GM23338 (cell line): Measurements from ENCODE around the gene ABCC1. TPM values are rescaled to one million over a fixed set of nuclear protein-coding genes. Genes with fewer than 3 reads are reported as not detected.

ENCODE experiments used
- ATAC-seq: fragments of 200-7000 bp; cut with Tn5 transposase; 3 replicates; pipeline ENCODE4 v1.9.1; 2020
- DNase-seq: peaks from one replicate; pipeline ENCODE4 v3.0.0-alpha.2; 2015; ENCODE audit warnings: low spot score
- H2AFZ ChIP-seq: fragments of 200-600 bp; sonication (generic); 2 replicates; pipeline ENCODE4 v1.8.0; 2016; ENCODE audit warnings: antibody characterized with exemption, mild to moderate bottlenecking, moderate library complexity
- H3F3A ChIP-seq: fragments of 200-600 bp; sonication (generic); replicated peaks from 2 replicates; pipeline ENCODE4 v1.8.0; 2017; ENCODE audit warnings: antibody characterized with exemption, mixed run types, low read depth
- H3K27ac ChIP-seq: fragments of 200-600 bp; sonication (generic); 2 replicates; pipeline ENCODE4 v1.6.1; 2016; ENCODE audit warnings: low read depth
- H3K27me3 ChIP-seq: fragments of 200-600 bp; sonication (generic); 2 replicates; pipeline ENCODE4 v1.8.0; 2016; ENCODE audit warnings: mild to moderate bottlenecking, mixed run types, moderate library complexity; ENCODE audit not compliant: insufficient read depth
- H3K36me3 ChIP-seq: fragments of 200-600 bp; sonication (generic); 2 replicates; pipeline ENCODE4 v1.8.0; 2016; ENCODE audit warnings: mild to moderate bottlenecking; ENCODE audit not compliant: insufficient read depth
- H3K4me1 ChIP-seq: fragments of 200-600 bp; sonication (generic); 2 replicates; pipeline ENCODE4 v1.8.0; 2016; ENCODE audit warnings: mild to moderate bottlenecking, moderate library complexity; ENCODE audit not compliant: insufficient read depth
- H3K4me2 ChIP-seq: fragments of 200-600 bp; sonication (generic); 2 replicates; pipeline ENCODE4 v1.7.1; 2017; ENCODE audit warnings: mixed run types
- H3K4me3 ChIP-seq: fragments of 200-600 bp; sonication (generic); 2 replicates; pipeline ENCODE4 v1.6.1; 2016; ENCODE audit warnings: mixed run types
- H3K79me2 ChIP-seq: fragments of 200-600 bp; sonication (generic); replicated peaks from 2 replicates; pipeline ENCODE4 v1.8.0; 2017; ENCODE audit warnings: mild to moderate bottlenecking; ENCODE audit not compliant: insufficient read depth
- H3K9me2 ChIP-seq: fragments of 200-600 bp; sonication (generic); 2 replicates; pipeline ENCODE4 v1.8.0; 2017; ENCODE audit not compliant: insufficient read depth
- H4K20me1 ChIP-seq: fragments of 200-600 bp; sonication (generic); replicated peaks from 2 replicates; pipeline ENCODE4 v1.8.0; 2017; ENCODE audit warnings: mild to moderate bottlenecking; ENCODE audit not compliant: insufficient read depth
- H3K27ac Mint-ChIP-seq: 2 replicates; pipeline ENCODE4 v1.8.0; 2020; ENCODE audit warnings: inconsistent platforms, mild to moderate bottlenecking, moderate library complexity, mixed read lengths
- H3K27me3 Mint-ChIP-seq: 3 replicates; pipeline ENCODE4 v1.8.0; 2022; ENCODE audit warnings: low read depth, mild to moderate bottlenecking, moderate library complexity, mixed read lengths, inconsistent platforms; ENCODE audit not compliant: insufficient read depth, poor library complexity
- H3K36me3 Mint-ChIP-seq: 3 replicates; pipeline ENCODE4 v1.8.0; 2021; ENCODE audit warnings: low read depth, mild to moderate bottlenecking, inconsistent platforms, moderate library complexity, mixed read lengths
- H3K4me1 Mint-ChIP-seq: 3 replicates; pipeline ENCODE4 v1.8.0; 2020; ENCODE audit warnings: mild to moderate bottlenecking, inconsistent platforms, mixed read lengths
- H3K4me3 Mint-ChIP-seq: 3 replicates; pipeline ENCODE4 v1.8.0; 2021; ENCODE audit warnings: moderate library complexity, mild to moderate bottlenecking, inconsistent platforms, mixed read lengths
- H3K9me3 Mint-ChIP-seq: 3 replicates; pipeline ENCODE4 v1.8.0; 2020; ENCODE audit warnings: moderate library complexity, mild to moderate bottlenecking, inconsistent platforms, mixed read lengths
- CREB1 ChIP-seq: fragments of 250-450 bp; sonication (Bioruptor Pico); IDR thresholded peaks from 2 replicates; pipeline ENCODE4 v1.5.0; 2020; ENCODE audit warnings: low read depth, mild to moderate bottlenecking, moderate library complexity
- CTCF ChIP-seq, 2 experiments: fragments of 200-600 bp in 1 of 2; sonication (generic) in 1 of 2; conservative IDR thresholded peaks; 2 replicates each; pipeline versions ENCODE4 v1.5.1 to v1.6.1; 2016 to 2017; ENCODE audit warnings: antibody characterized with exemption in 2 of 2, low read depth in 2 of 2, mild to moderate bottlenecking in 2 of 2, moderate library complexity in 1 of 2
- ETS1 ChIP-seq: IDR thresholded peaks from 2 replicates; pipeline ENCODE4 v1.6.1; 2016; ENCODE audit warnings: antibody characterized with exemption
- EZH2 ChIP-seq: fragments of 200-600 bp; sonication (generic); IDR thresholded peaks from one replicate; pipeline ENCODE4 v1.8.0; 2017; ENCODE audit warnings: antibody characterized with exemption, mild to moderate bottlenecking, low read depth; ENCODE audit not compliant: unreplicated experiment
- EZH2phosphoT487 ChIP-seq: fragments of 200-600 bp; sonication (generic); IDR thresholded peaks from one replicate; pipeline ENCODE4 v1.8.1; 2018; ENCODE audit warnings: antibody characterized with exemption; ENCODE audit not compliant: unreplicated experiment
- JUNB ChIP-seq: IDR thresholded peaks from one replicate; pipeline ENCODE4 v1.6.1; 2016; ENCODE audit warnings: antibody characterized with exemption; ENCODE audit not compliant: unreplicated experiment
- NANOG ChIP-seq: IDR thresholded peaks from 2 replicates; pipeline ENCODE4 v1.6.1; 2016; ENCODE audit warnings: antibody characterized with exemption, borderline replicate concordance
- REST ChIP-seq: IDR thresholded peaks from one replicate; pipeline ENCODE4 v1.6.1; 2018; ENCODE audit warnings: antibody characterized with exemption; ENCODE audit not compliant: unreplicated experiment
- ZNF114 ChIP-seq: fragments of 250-450 bp; sonication (Bioruptor Pico); IDR thresholded peaks from 2 replicates; pipeline ENCODE4 v1.5.0; 2020; ENCODE audit warnings: mild to moderate bottlenecking, moderate library complexity
- ZNF331 ChIP-seq: fragments of 250-450 bp; sonication (Bioruptor Pico); IDR thresholded peaks from 2 replicates; pipeline ENCODE4 v1.5.0; 2020; ENCODE audit warnings: low read depth, mild to moderate bottlenecking, moderate library complexity
- ZNF462 ChIP-seq: fragments of 250-450 bp; sonication (Bioruptor Pico); IDR thresholded peaks from 2 replicates; pipeline ENCODE4 v1.5.0; 2020; ENCODE audit warnings: mild to moderate bottlenecking, moderate library complexity
- polyA plus RNA-seq: library from polyadenylated mRNA; unstranded; fragments of >200 nt; fragmentation: Nextera tagmentation; extraction: Ambion mirVana; gene quantifications from 2 replicates; pipeline ENCODE4 v1.2.1, GENCODE V29; 2016
- total RNA-seq: library from RNA; depleted of rRNA; stranded (reverse); fragments of >200 nt; shearing (Covaris generic); gene quantifications from 2 replicates; pipeline ENCODE4 v1.2.3, GENCODE V29; 2014

Gene ABCC1
- total and polyA plus RNA-seq, 2 experiments from 2014 or later, result 11.0 to 46.6 TPM

- Histone ChIP-seq H3K4me1 (no peaks in the 10 kb centered on the region), H3K79me2 (no peaks in the 10 kb centered on the region; the same call in 1 of the 2 replicates), H3F3A (no peaks in the 10 kb centered on the region), H3K4me3 (no peak overlapping the region), H3K27ac (no peak overlapping the region), H2AFZ (no peak overlapping the region), H3K9me2 (no peaks in the 10 kb centered on the region), H3K36me3 (peaks cover 5% of the 10 kb centered on the region; the same call in 1 of the 2 replicates), H4K20me1 (peaks cover 9% of the 10 kb centered on the region; the same call in 1 of the 2 replicates), H3K4me2 (no peak overlapping the region), H3K27me3 (no peaks in the 10 kb centered on the region)
- no peak overlapping the region for H3K4me3 Mint-ChIP-seq
- no peak overlapping the region for H3K27ac Mint-ChIP-seq
- DNase-seq (no peak), ATAC-seq (no peak)
- peaks cover 1% of the 10 kb centered on the region for H3K27me3 Mint-ChIP-seq
- H3K9me3 Mint-ChIP-seq, result no peaks in the 10 kb centered on the region
- peaks cover 57% of the 10 kb centered on the region for H3K36me3 Mint-ChIP-seq
- TF ChIP-seq JUNB (no peak), ZNF114 (CRISPR knock-in tag) (no peak), CREB1 (CRISPR knock-in tag) (no peak), CTCF (conservative IDR thresholded peaks at IDR 0.05; ENCODE audit: low read depth in 2 of 2) (no peak), EZH2 (no peak), ZNF331 (CRISPR knock-in tag) (no peak), ETS1 (no peak), NANOG (no peak), REST (no peak), EZH2phosphoT487 (no peak), ZNF462 (CRISPR knock-in tag) (no peak)
- no peaks in the 10 kb centered on the region for H3K4me1 Mint-ChIP-seq
Measured at GRCh38 chr16:16063683-16064082, 114.3 kb downstream of the ABCC1 start.
